T-helper 17 cell (primary cell): ENCODE data around the gene ZIC1. TPM values are rescaled to one million over a fixed set of nuclear protein-coding genes. Genes with fewer than 3 reads are reported as not detected.
A peak's percentile ranks its signal among the peaks of the same experiment; 100 is the strongest.

Experiments
- ATAC-seq: fragments of 150-1000 bp; cut with Tn5 transposase; 2 replicates; pipeline ENCODE4 v1.10.0; 2021; ENCODE audit warnings: mild to moderate bottlenecking, moderate library complexity
- DNase-seq, 3 donors: peaks; one replicate each; pipeline versions ENCODE4 v3.0.0 to v3.0.0-alpha.2; 2020 to 2021
- H3K9me3 ChIP-seq: one replicate; pipeline ENCODE4 v1.7.0; 2013; ENCODE audit warnings: low read length, mild to moderate bottlenecking; ENCODE audit not compliant: control insufficient read depth, poor library complexity, severe bottlenecking
- H3K27ac Mint-ChIP-seq: one replicate; pipeline ENCODE4 v1.8.0; 2022; ENCODE audit warnings: mild to moderate bottlenecking, moderate library complexity, mixed read lengths
- H3K27me3 Mint-ChIP-seq: one replicate; pipeline ENCODE4 v1.8.0; 2022; ENCODE audit warnings: mixed read lengths
- H3K36me3 Mint-ChIP-seq: one replicate; pipeline ENCODE4 v1.8.0; 2022; ENCODE audit warnings: low read depth, mixed read lengths
- H3K4me1 Mint-ChIP-seq: one replicate; pipeline ENCODE4 v1.8.0; 2022; ENCODE audit warnings: mild to moderate bottlenecking, mixed read lengths
- H3K4me3 Mint-ChIP-seq: one replicate; pipeline ENCODE4 v1.8.0; 2022; ENCODE audit warnings: mild to moderate bottlenecking, moderate library complexity, mixed read lengths
- total RNA-seq, 4 donors: library from RNA in 2 of 4; stranded (reverse) in 2 of 4; gene quantifications; one replicate each; pipeline ENCODE4 v1.2.3 and lab custom pipeline; 2022 to 2026

The ZIC1 gene
- total RNA-seq (not detected), total RNA-seq (lab: John Stamatoyannopoulos, UW) (0 reads per million in 2 donors)

GRCh38 chr3:147409143-147410115 is at the start of gene ZIC1:
Gene ZIC1, plus strand, starts transcription at chr3:147409365. Its CDS starts 748 bp downstream, at chr3:147410113.
- ATAC-seq: no peak

GRCh38 chr3:147360051-147360439 is 49.1 kb upstream of the ZIC1 start:
- H3K36me3 Mint-ChIP-seq: no peaks in the 10 kb centered on the region
- no peaks in the 10 kb centered on the region for H3K4me1 Mint-ChIP-seq
- no peak overlapping the region for H3K27ac Mint-ChIP-seq
- peaks cover 57% of the 10 kb centered on the region for H3K27me3 Mint-ChIP-seq
- no peaks in the 10 kb centered on the region for H3K9me3 ChIP-seq
- H3K4me3 Mint-ChIP-seq: no peak overlapping the region
- ATAC-seq (no peak), DNase-seq (no peak)

More at GRCh38 chr3:147409143-147410115, at the start of gene ZIC1:
- no peak for DNase-seq
- peaks cover 77% of the 10 kb centered on the region for H3K27me3 Mint-ChIP-seq
- H3K4me1 Mint-ChIP-seq: peaks cover 6% of the 10 kb centered on the region
- peaks cover 5% of the 10 kb centered on the region for H3K9me3 ChIP-seq
- peak within 1 kb of the TSS; percentile 70 for H3K4me3 Mint-ChIP-seq
- peaks cover 8% of the 10 kb centered on the region for H3K36me3 Mint-ChIP-seq
- peak within 1 kb of the TSS; percentile 11 for H3K27ac Mint-ChIP-seq

GRCh38 chr3:147360646-147361453 is 48.3 kb upstream of the ZIC1 start:
- Mint-ChIP-seq H3K27me3 (peaks cover 52% of the 10 kb centered on the region), H3K36me3 (no peaks in the 10 kb centered on the region), H3K4me3 (no peak overlapping the region), H3K27ac (no peak overlapping the region), H3K4me1 (no peaks in the 10 kb centered on the region)
- DNase-seq: no peak
- no peaks in the 10 kb centered on the region for H3K9me3 ChIP-seq
- ATAC-seq: no peak

GRCh38 chr3:147361454-147362420 is 47.4 kb upstream of the ZIC1 start:
- ATAC-seq (no peak), DNase-seq (no peak)
- Mint-ChIP-seq H3K4me1 (no peaks in the 10 kb centered on the region), H3K4me3 (no peak overlapping the region), H3K27me3 (peaks cover 43% of the 10 kb centered on the region), H3K36me3 (no peaks in the 10 kb centered on the region), H3K27ac (no peak overlapping the region)
- no peaks in the 10 kb centered on the region for H3K9me3 ChIP-seq

GRCh38 chr3:147364771-147365170 is 44.4 kb upstream of the ZIC1 start:
- no peak overlapping the region for H3K27ac Mint-ChIP-seq
- H3K36me3 Mint-ChIP-seq: peaks cover 3% of the 10 kb centered on the region
- H3K4me1 Mint-ChIP-seq: no peaks in the 10 kb centered on the region
- H3K27me3 Mint-ChIP-seq: peaks cover 34% of the 10 kb centered on the region
- H3K4me3 Mint-ChIP-seq: no peak overlapping the region
- DNase-seq: no peak
- no peak for ATAC-seq
- no peaks in the 10 kb centered on the region for H3K9me3 ChIP-seq

- no peaks in the 10 kb centered on the region for H3K9me3 ChIP-seq
- Mint-ChIP-seq H3K4me1 (no peaks in the 10 kb centered on the region), H3K4me3 (no peak overlapping the region), H3K27me3 (peaks cover 34% of the 10 kb centered on the region), H3K36me3 (peaks cover 5% of the 10 kb centered on the region), H3K27ac (no peak overlapping the region)
- ATAC-seq (no peak), DNase-seq (no peak)
Measured at GRCh38 chr3:147365196-147366115, 43.7 kb upstream of the ZIC1 start.

GRCh38 chr3:147367676-147368075 is 41.5 kb upstream of the ZIC1 start:
- peaks cover 7% of the 10 kb centered on the region for H3K36me3 Mint-ChIP-seq
- no peaks in the 10 kb centered on the region for H3K4me1 Mint-ChIP-seq
- peaks cover 43% of the 10 kb centered on the region for H3K27me3 Mint-ChIP-seq
- H3K27ac Mint-ChIP-seq: no peak overlapping the region
- ATAC-seq: no peak
- no peak overlapping the region for H3K4me3 Mint-ChIP-seq
- H3K9me3 ChIP-seq: no peaks in the 10 kb centered on the region
- DNase-seq: no peak

- Mint-ChIP-seq H3K4me1 (no peaks in the 10 kb centered on the region), H3K27me3 (peaks cover 47% of the 10 kb centered on the region), H3K4me3 (no peak overlapping the region), H3K27ac (no peak overlapping the region), H3K36me3 (peaks cover 7% of the 10 kb centered on the region)
- no peaks in the 10 kb centered on the region for H3K9me3 ChIP-seq
- no peak for DNase-seq
- ATAC-seq: no peak
Measured at GRCh38 chr3:147368151-147368550, 41.0 kb upstream of the ZIC1 start.

- peaks cover 7% of the 10 kb centered on the region for H3K36me3 Mint-ChIP-seq
- ATAC-seq: no peak
- H3K27me3 Mint-ChIP-seq: peaks cover 53% of the 10 kb centered on the region
- H3K4me1 Mint-ChIP-seq: no peaks in the 10 kb centered on the region
- H3K27ac Mint-ChIP-seq: no peak overlapping the region
- DNase-seq: no peak
- H3K9me3 ChIP-seq: no peaks in the 10 kb centered on the region
- H3K4me3 Mint-ChIP-seq: no peak overlapping the region
Measured at GRCh38 chr3:147368561-147369221, 40.5 kb upstream of the ZIC1 start.

GRCh38 chr3:147369231-147369630 is 39.9 kb upstream of the ZIC1 start:
- DNase-seq (no peak), ATAC-seq (no peak)
- H3K27me3 Mint-ChIP-seq: peaks cover 58% of the 10 kb centered on the region
- H3K4me3 Mint-ChIP-seq: no peak overlapping the region
- no peak overlapping the region for H3K27ac Mint-ChIP-seq
- no peaks in the 10 kb centered on the region for H3K4me1 Mint-ChIP-seq
- no peaks in the 10 kb centered on the region for H3K9me3 ChIP-seq
- peaks cover 7% of the 10 kb centered on the region for H3K36me3 Mint-ChIP-seq

- Mint-ChIP-seq H3K27me3 (peaks cover 61% of the 10 kb centered on the region), H3K4me1 (no peaks in the 10 kb centered on the region), H3K36me3 (peaks cover 7% of the 10 kb centered on the region), H3K4me3 (no peak overlapping the region), H3K27ac (no peak overlapping the region)
- no peak for ATAC-seq
- no peaks in the 10 kb centered on the region for H3K9me3 ChIP-seq
- no peak for DNase-seq
Measured at GRCh38 chr3:147369661-147370123, 39.5 kb upstream of the ZIC1 start.
